ENCODE data around the gene PPFIA1. TPM values are rescaled to one million over a fixed set of nuclear protein-coding genes. Genes with fewer than 3 reads are reported as not detected.

The PPFIA1 gene
- total and polyA plus RNA-seq, 4 donors, result 27.5 to 85.0 (median 43.5) TPM

DNA sequence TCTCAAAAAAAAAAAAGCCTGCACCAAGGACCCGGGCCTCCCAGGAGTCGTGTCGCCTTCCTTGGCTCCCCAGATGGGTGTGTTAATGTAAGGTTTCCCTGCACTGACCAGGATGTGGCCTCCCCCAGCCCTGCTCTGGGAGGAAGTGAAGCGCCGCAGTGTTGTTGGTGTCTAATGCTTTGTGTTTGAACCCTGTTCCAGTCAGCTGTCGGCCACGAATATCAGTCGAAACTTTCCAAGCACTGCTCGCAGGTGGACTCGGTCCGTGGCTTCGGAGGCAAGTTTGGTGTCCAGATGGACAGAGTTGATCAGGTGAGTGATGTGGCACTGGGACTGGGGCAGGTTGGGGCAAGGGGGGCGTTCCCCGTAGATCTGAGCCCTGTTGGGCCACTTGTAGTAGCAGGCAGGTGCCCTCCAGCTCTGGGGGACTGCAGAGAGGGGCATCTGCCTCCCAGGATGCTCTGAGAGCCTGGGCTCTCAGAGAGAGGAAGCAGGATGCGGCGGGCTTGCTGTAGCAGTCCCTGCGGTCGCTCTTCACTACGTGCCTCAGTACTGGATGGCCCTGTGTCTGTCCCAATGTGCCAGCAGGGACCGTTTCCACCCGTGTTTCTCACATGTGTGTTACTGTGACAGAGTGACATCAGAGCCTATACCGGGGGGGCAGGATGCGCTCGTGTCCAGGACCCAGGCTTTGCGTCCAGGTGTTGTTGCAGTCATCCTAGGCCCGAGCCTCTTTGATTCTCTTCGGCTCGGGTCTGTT is 144.0 kb downstream of the PPFIA1 start:
- Histone ChIP-seq H3K36me3 (ENCODE audit: control insufficient read depth in 4 of 4, insufficient read depth in 4 of 4, low read length in 4 of 4) (peaks cover 36 to 66% (median 54%) of the 10 kb centered on the region in 4 donors), H3K4me1 (ENCODE audit: control insufficient read depth in 5 of 5, insufficient read depth in 5 of 5, low read length in 5 of 5) (no peaks in the 10 kb centered on the region), H3K27ac (ENCODE audit: low read depth in 1 of 2, low read length in 1 of 2) (no peak overlapping the region), H3K4me3 (no peak overlapping the region), H3K27me3 (ENCODE audit: control insufficient read depth in 3 of 3, insufficient read depth in 3 of 3, low read length in 2 of 3) (no peaks in the 10 kb centered on the region), H3K9me3 (ENCODE audit: control insufficient read depth in 4 of 4, insufficient read depth in 3 of 4, low read length in 3 of 4) (no peaks in the 10 kb centered on the region), H3K9ac (ENCODE audit: insufficient read depth in 1 of 2, low read length in 2 of 2) (no peak overlapping the region)
- TF ChIP-seq, protein P1, sequence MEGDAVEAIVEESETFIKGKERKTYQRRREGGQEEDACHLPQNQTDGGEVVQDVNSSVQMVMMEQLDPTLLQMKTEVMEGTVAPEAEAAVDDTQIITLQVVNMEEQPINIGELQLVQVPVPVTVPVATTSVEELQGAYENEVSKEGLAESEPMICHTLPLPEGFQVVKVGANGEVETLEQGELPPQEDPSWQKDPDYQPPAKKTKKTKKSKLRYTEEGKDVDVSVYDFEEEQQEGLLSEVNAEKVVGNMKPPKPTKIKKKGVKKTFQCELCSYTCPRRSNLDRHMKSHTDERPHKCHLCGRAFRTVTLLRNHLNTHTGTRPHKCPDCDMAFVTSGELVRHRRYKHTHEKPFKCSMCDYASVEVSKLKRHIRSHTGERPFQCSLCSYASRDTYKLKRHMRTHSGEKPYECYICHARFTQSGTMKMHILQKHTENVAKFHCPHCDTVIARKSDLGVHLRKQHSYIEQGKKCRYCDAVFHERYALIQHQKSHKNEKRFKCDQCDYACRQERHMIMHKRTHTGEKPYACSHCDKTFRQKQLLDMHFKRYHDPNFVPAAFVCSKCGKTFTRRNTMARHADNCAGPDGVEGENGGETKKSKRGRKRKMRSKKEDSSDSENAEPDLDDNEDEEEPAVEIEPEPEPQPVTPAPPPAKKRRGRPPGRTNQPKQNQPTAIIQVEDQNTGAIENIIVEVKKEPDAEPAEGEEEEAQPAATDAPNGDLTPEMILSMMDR (IDR thresholded peaks at IDR 0.05; ENCODE audit: control extremely low read depth, extremely low read depth), result no peak
- no peak for ATAC-seq (ENCODE audit: insufficient read depth, low FRiP score)
- DNase-seq, result no peak
- 93 to 97% methylated on average over 28 of the region's 28 CpGs for WGBS, 2 donors

DNA sequence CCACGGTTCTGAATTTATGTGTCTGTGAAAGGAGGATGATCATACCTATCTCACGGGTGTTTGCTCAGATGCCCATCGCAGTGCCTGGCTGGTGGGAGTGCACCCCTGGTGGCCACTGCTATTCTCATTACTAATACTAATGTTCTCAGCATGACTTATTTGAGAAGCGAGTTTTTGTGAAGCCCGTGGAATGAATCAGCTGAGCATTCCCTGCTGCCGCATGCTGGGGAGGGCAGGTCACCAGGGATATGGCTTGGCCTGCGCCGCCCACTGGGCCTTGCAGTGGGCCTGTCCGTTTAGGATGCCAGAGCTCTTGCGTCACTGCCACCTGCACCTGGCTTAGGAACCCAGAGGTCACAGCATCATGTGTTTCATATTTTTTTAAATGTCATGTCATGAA is 144.7 kb downstream of the PPFIA1 start:
- no peaks in the 10 kb centered on the region for H3K9me3 ChIP-seq (ENCODE audit: control insufficient read depth in 4 of 4, insufficient read depth in 3 of 4, low read length in 3 of 4)
- no peak overlapping the region for H3K4me3 ChIP-seq
- ATAC-seq (ENCODE audit: insufficient read depth, low FRiP score) (no peak), DNase-seq (no peak)
- 85 to 87% methylated on average over 10 of the region's 10 CpGs for WGBS, 2 donors
- no peak overlapping the region for H3K27ac ChIP-seq (ENCODE audit: low read depth in 1 of 2, low read length in 1 of 2)
- TF ChIP-seq, protein P1 (IDR thresholded peaks at IDR 0.05; ENCODE audit: control extremely low read depth, extremely low read depth), result no peak
- H3K9ac ChIP-seq (ENCODE audit: insufficient read depth in 1 of 2, low read length in 2 of 2), result no peak overlapping the region
- H3K27me3 ChIP-seq (ENCODE audit: control insufficient read depth in 3 of 3, insufficient read depth in 3 of 3, low read length in 2 of 3), result no peaks in the 10 kb centered on the region
- H3K4me1 ChIP-seq (ENCODE audit: control insufficient read depth in 5 of 5, insufficient read depth in 5 of 5, low read length in 5 of 5), result no peaks in the 10 kb centered on the region
- H3K36me3 ChIP-seq (ENCODE audit: control insufficient read depth in 4 of 4, insufficient read depth in 4 of 4, low read length in 4 of 4), result peaks cover 35 to 66% (median 54%) of the 10 kb centered on the region in 4 donors

DNA sequence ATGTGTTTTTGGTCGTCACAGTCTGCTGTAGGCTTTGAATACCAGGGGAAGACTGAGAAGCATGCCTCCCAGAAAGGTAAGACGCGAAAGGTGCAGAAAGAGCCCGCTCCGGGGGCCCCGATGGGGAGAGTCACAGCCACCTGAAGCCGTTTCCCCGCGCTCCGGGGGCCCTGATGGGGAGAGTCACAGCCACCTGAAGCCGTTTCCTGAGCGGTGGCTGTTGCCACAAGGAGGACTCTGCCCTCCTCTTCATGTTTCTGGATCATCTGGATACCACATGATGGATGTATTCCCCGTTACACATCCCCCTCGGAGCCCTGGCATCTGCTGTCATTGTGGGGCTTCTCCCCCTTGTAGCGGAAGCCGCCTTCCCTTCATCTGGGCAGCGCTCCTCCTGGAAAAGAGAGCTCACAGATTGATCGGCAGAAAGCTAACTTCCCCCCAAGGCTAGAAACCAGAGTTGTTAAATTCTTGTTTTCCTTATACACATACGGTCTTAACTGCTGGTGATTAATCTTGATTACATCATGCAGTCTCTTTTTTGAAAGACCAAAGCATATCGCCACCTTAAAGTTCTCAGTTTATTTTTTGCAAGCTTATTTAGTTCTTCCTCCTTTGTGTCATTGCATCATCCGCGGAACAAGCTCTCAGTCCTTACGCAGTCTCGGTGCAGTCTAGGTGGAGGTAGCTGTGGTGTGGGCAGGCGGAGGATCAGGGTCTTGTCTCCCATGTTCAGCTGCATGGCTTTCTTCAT is 145.3 kb downstream of the PPFIA1 start:
- peaks cover 34 to 65% (median 51%) of the 10 kb centered on the region in 4 donors for H3K36me3 ChIP-seq (ENCODE audit: control insufficient read depth in 4 of 4, insufficient read depth in 4 of 4, low read length in 4 of 4)
- 43 to 75% methylated on average over 25 of the region's 25 CpGs for WGBS, 2 donors
- no peaks in the 10 kb centered on the region for H3K9me3 ChIP-seq (ENCODE audit: control insufficient read depth in 4 of 4, insufficient read depth in 3 of 4, low read length in 3 of 4)
- H3K9ac ChIP-seq (ENCODE audit: insufficient read depth in 1 of 2, low read length in 2 of 2), result no peak overlapping the region
- H3K4me1 ChIP-seq (ENCODE audit: control insufficient read depth in 5 of 5, insufficient read depth in 5 of 5, low read length in 5 of 5), result no peaks in the 10 kb centered on the region
- no peaks in the 10 kb centered on the region for H3K27me3 ChIP-seq (ENCODE audit: control insufficient read depth in 3 of 3, insufficient read depth in 3 of 3, low read length in 2 of 3)
- no peak overlapping the region for H3K4me3 ChIP-seq
- DNase-seq (no peak), ATAC-seq (ENCODE audit: insufficient read depth, low FRiP score) (no peak)
- no peak overlapping the region for H3K27ac ChIP-seq (ENCODE audit: low read depth in 1 of 2, low read length in 1 of 2)
- TF ChIP-seq, protein P1 (IDR thresholded peaks at IDR 0.05; ENCODE audit: control extremely low read depth, extremely low read depth), result no peak

Measured in lung (tissue), 12 donors.